ENCODE measurements around the gene LRRFIP1.

DNA sequence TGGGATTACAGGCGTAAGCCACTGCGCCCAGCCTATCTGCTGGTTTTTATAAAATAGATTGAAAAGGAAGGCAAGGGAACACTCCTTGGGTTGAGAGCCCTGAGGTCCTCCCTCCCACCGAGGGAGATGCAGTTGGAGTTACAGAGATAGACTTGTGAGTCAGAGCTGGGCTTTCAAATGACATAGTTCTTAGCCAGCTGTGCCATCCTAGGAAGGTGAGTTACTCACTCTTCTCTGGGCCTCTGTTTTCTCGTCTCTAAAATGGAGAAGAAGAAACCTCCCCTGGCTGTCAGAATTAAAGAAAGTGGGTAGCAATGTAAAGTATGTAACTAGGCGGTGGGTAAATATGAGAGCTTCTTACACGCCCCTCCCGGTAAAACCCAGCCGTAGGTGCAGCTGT lies 2.4 kb downstream of the LRRFIP1 start:
- TF ChIP-seq, protein P1, sequence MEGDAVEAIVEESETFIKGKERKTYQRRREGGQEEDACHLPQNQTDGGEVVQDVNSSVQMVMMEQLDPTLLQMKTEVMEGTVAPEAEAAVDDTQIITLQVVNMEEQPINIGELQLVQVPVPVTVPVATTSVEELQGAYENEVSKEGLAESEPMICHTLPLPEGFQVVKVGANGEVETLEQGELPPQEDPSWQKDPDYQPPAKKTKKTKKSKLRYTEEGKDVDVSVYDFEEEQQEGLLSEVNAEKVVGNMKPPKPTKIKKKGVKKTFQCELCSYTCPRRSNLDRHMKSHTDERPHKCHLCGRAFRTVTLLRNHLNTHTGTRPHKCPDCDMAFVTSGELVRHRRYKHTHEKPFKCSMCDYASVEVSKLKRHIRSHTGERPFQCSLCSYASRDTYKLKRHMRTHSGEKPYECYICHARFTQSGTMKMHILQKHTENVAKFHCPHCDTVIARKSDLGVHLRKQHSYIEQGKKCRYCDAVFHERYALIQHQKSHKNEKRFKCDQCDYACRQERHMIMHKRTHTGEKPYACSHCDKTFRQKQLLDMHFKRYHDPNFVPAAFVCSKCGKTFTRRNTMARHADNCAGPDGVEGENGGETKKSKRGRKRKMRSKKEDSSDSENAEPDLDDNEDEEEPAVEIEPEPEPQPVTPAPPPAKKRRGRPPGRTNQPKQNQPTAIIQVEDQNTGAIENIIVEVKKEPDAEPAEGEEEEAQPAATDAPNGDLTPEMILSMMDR (IDR thresholded peaks at IDR 0.05) = no peak
- no peak for TF ChIP-seq POLR2A (IDR thresholded peaks at IDR 0.05)

Measured in adrenal gland (tissue), 5 donors.